Activated naive CD4-positive, alpha-beta T cell treated with anti-CD3 and anti-CD28 coated beads, Interleukin-2, amount 10 ng/mL, durations not matched to agents 7 days and 5 days (primary cell): ENCODE data around the gene TMEM255A.
"Not testable (repeated sequence)": the region's sequence is repeated elsewhere in the genome, so short reads cannot be mapped to it uniquely, and the experiment has no call there.

Source experiments
- CTCF ChIA-PET: fragments of 350-600 bp; sonication (Branson Sonifier 250); formaldehyde crosslinking; loops from one replicate; lab custom pipeline; 2021; ENCODE audit warnings: antibody characterized with exemption; lab: Charles Lee
- DNase-seq: peaks from one replicate; pipeline ENCODE4 v3.0.0-alpha.2; 2020
- H3K27ac Mint-ChIP-seq: one replicate; pipeline ENCODE4 v1.8.0; 2021; ENCODE audit warnings: mild to moderate bottlenecking, moderate library complexity, mixed read lengths
- H3K27me3 Mint-ChIP-seq: one replicate; pipeline ENCODE4 v1.8.0; 2021; ENCODE audit warnings: mild to moderate bottlenecking, mixed read lengths
- H3K36me3 Mint-ChIP-seq: one replicate; pipeline ENCODE4 v1.8.0; 2021; ENCODE audit warnings: mixed read lengths
- H3K4me1 Mint-ChIP-seq: one replicate; pipeline ENCODE4 v1.8.0; 2021; ENCODE audit warnings: mixed read lengths
- H3K4me3 Mint-ChIP-seq: one replicate; pipeline ENCODE4 v1.8.0; 2021; ENCODE audit warnings: mild to moderate bottlenecking, moderate library complexity, mixed read lengths
- H3K9me3 Mint-ChIP-seq: one replicate; pipeline ENCODE4 v1.8.0; 2021; ENCODE audit warnings: mixed read lengths

TMEM255A gene

DNA sequence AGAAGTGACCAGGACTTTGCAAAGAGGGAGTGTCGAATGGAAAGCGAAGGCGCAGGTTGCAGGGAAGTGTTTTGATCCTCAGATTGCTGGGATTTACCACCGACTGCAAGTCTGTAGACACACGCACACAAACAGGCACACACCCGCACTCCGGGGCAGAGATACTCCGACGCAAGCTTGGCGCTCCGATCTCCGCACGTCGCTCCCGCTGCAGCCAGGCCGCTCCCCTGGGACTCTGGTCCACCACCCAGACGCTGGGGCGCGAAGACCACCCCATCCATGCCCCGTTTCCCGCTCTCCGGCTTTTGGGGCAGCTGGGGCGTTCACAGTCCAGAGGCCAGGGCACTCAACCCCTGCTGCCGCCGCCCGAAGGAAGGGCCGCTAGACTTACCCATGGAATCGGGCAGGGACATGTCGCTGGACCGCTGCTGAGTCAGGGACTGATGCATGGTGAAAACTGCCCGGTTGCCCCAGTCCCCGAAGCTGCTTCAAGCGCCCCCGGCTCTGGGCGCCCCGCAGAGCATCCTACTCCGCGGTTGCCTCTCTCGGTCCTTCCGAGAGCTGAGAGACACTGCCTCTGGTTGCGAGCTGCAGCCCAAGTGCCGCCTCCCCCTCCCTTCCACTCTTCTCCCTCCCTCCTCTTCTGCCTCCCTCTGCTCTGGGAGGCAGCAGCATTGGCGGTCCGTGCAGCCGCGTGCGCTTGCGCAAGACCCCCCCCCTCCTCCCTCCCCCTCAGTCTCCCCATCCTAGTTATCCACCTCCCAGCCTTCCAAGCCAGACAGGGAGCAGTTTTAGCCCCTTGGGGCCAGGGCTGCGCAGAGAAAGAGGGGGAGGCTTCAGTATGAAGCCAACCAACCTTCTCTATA is at the start of gene TMEM255A:
Gene TMEM255A, minus strand, starts transcription at position 601 of the 866 bp plus-strand sequence. Its CDS starts 152 bp downstream, at position 449.
- H3K9me3 Mint-ChIP-seq: no peaks in the 10 kb centered on the region
- no peaks in the 10 kb centered on the region for H3K36me3 Mint-ChIP-seq
- CTCF ChIA-PET: no interaction called here
- peak; percentile 21 for DNase-seq
- peaks cover 30% of the 10 kb centered on the region for H3K4me1 Mint-ChIP-seq
- peak within 1 kb of the TSS; percentile 75 for H3K4me3 Mint-ChIP-seq
- H3K27me3 Mint-ChIP-seq: peaks cover 71% of the 10 kb centered on the region
- H3K27ac Mint-ChIP-seq: no peak within 1 kb of the TSS

DNA sequence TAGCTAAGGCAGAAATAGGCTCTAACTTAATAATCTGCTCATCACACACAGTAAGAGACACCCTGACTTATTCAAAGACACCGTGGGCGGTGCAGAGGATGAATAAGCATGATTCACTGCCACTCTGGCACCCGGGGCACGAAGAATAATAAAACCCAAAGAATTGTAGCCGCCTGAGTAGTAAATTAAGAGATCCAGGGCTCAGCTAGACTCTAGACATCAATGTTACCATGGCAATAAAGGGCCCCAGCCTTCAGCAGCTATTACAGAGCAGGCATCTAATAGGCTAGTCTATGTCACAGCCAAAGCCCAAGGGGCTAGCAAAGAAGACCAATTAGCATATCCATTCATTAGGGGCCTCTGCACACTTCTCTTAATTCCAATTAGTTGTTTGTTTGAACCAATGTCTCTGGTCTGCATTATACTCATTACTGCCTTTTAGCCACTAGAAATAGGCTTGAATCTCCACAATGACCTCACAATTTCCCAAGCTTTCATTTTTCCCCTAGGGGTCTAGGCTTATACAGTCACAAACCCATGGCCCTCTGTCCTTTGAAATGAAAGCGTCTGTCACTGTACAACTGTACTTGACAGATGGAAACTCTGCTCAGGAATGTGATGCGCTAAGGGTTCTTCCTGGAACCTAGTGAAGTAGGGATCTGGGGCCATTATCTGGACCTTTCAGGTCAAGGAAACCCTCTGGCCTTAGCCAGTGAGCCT is 47.6 kb upstream of the TMEM255A start:
- CTCF ChIA-PET: no interaction called here
- H3K27ac Mint-ChIP-seq: no peak overlapping the region
- H3K36me3 Mint-ChIP-seq: no peaks in the 10 kb centered on the region
- no peak for DNase-seq
- no peak overlapping the region for H3K4me3 Mint-ChIP-seq
- H3K27me3 Mint-ChIP-seq: no peaks in the 10 kb centered on the region
- no peaks in the 10 kb centered on the region for H3K9me3 Mint-ChIP-seq
- H3K4me1 Mint-ChIP-seq: no peaks in the 10 kb centered on the region

DNA sequence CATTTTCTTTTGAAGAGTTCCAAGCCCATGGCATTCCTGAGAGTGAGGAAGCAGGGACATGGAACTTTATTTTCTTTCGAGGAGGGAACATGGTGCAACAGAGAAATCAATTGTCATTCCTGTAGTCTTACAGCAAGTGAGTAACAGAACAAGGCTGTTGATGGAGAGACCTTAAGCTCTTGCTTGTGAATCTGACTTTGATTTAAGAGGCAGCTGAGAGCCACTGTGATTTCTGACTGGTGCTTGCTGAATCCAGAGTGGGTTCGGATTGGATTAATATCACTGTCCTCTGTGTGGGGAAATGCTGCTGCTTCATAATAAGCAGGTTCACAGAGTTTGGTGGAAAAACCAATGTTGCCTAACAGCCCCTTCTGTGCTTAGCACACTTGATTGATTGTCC is 45.9 kb upstream of the TMEM255A start:
- no peaks in the 10 kb centered on the region for H3K36me3 Mint-ChIP-seq
- no peaks in the 10 kb centered on the region for H3K4me1 Mint-ChIP-seq
- H3K9me3 Mint-ChIP-seq: no peaks in the 10 kb centered on the region
- CTCF ChIA-PET: interaction anchor here (0.6 kb wide), 1 partner anchor 630 kb away, joined by 3 read pairs; no protein-coding TSS in a partner anchor
- H3K4me3 Mint-ChIP-seq: no peak overlapping the region
- no peak overlapping the region for H3K27ac Mint-ChIP-seq
- no peaks in the 10 kb centered on the region for H3K27me3 Mint-ChIP-seq
- no peak for DNase-seq

DNA sequence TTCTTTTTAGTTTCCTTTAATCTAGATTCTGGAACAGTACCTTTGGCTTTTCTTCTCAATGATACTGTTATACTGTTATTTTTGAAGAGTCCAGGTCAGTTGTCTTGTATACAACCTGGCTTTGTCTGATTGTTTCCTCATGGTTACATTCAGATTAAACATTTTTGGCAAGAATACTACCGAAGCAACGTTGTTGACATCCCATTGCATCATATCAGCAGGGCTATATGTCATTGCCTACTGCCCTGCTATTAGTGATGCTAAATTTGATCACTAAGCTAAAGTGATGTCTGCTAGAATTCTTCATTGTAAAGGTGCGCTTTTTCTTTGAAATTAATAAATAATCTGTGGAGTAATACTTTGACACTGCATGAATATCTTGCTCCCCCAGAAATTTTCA is 44.8 kb upstream of the TMEM255A start:
- Mint-ChIP-seq H3K9me3 (no peaks in the 10 kb centered on the region), H3K36me3 (no peaks in the 10 kb centered on the region), H3K4me3 (no peak overlapping the region), H3K27ac (no peak overlapping the region), H3K4me1 (no peaks in the 10 kb centered on the region), H3K27me3 (no peaks in the 10 kb centered on the region)
- DNase-seq: no peak
- CTCF ChIA-PET: no interaction called here

GRCh38 chrX:120350450-120351138 is 39.3 kb upstream of the TMEM255A start:
- DNase-seq: no peak
- H3K4me1 Mint-ChIP-seq: no peaks in the 10 kb centered on the region
- no peaks in the 10 kb centered on the region for H3K27me3 Mint-ChIP-seq
- H3K36me3 Mint-ChIP-seq: no peaks in the 10 kb centered on the region
- CTCF ChIA-PET: interaction anchor here (0.6 kb wide), 1 partner anchor 110 kb away, joined by 3 read pairs; no protein-coding TSS in a partner anchor
- no peak overlapping the region for H3K27ac Mint-ChIP-seq
- peaks cover 2% of the 10 kb centered on the region for H3K9me3 Mint-ChIP-seq
- H3K4me3 Mint-ChIP-seq: no peak overlapping the region

GRCh38 chrX:120344566-120344965 is 33.3 kb upstream of the TMEM255A start:
- H3K9me3 Mint-ChIP-seq, H3K4me3 Mint-ChIP-seq, H3K36me3 Mint-ChIP-seq, CTCF ChIA-PET: not testable (repeated sequence)
- Mint-ChIP-seq H3K27me3 (peaks cover 10% of the 10 kb centered on the region), H3K27ac (peak overlapping the region; percentile 52), H3K4me1 (peaks cover 16% of the 10 kb centered on the region)
- peak; percentile 47 for DNase-seq

DNA sequence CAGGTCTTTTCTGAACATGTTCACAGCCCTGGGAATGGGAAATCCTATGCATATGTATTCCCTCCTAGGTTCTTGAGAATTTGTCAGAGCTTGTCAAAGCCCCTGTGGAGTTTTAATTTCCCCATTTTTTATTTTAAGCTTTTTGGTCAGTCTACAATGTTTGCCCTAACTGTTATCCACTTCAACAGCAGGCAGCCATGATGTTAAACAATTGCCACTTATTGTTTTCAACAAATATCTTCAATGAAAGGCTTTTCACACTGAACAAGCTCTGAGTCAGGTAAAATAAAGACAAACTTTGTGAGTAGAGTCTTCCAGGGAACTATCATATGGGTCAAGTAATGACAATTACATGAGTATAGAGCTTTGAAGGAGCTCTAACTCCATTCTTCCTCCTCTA is 25.6 kb upstream of the TMEM255A start:
- Mint-ChIP-seq H3K27ac (no peak overlapping the region), H3K4me3 (no peak overlapping the region), H3K4me1 (no peaks in the 10 kb centered on the region), H3K36me3 (no peaks in the 10 kb centered on the region), H3K9me3 (peaks cover 5% of the 10 kb centered on the region), H3K27me3 (peaks cover 4% of the 10 kb centered on the region)
- CTCF ChIA-PET: no interaction called here
- DNase-seq: no peak

GRCh38 chrX:120335289-120335688 is 24.0 kb upstream of the TMEM255A start:
- Mint-ChIP-seq H3K27me3 (no peaks in the 10 kb centered on the region), H3K4me1 (no peaks in the 10 kb centered on the region), H3K36me3 (no peaks in the 10 kb centered on the region), H3K9me3 (peaks cover 5% of the 10 kb centered on the region), H3K27ac (no peak overlapping the region), H3K4me3 (no peak overlapping the region)
- no peak for DNase-seq
- CTCF ChIA-PET: no interaction called here

- Mint-ChIP-seq H3K36me3 (no peaks in the 10 kb centered on the region), H3K4me3 (no peak overlapping the region), H3K27ac (no peak overlapping the region), H3K9me3 (peaks cover 5% of the 10 kb centered on the region), H3K27me3 (no peaks in the 10 kb centered on the region), H3K4me1 (no peaks in the 10 kb centered on the region)
- DNase-seq: no peak
- CTCF ChIA-PET: no interaction called here
These were observed 23.3 kb upstream of the TMEM255A start for GRCh38 chrX:120334603-120335002.

DNA sequence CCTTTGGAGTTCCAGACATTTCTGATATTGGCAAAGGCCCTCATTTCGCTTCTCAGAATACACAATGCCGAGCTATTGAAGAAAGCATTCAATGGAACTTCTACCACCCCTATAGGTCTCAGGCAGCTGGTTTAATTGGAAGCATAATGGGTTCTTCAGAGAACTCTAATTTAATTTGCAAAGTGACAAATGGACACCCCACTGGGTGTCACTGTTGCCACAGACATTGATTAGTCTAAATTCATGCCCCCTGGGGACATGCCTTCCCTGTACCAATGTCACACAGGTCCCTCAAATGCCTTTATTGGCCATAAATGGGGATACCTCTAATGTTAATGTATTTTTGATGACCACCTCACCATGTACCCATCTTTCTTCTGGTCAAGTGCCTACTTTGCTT is 22.9 kb upstream of the TMEM255A start:
- no peaks in the 10 kb centered on the region for H3K36me3 Mint-ChIP-seq
- H3K9me3 Mint-ChIP-seq: peaks cover 5% of the 10 kb centered on the region
- CTCF ChIA-PET: interaction anchor here (0.6 kb wide), 1 partner anchor 43 kb away, joined by 3 read pairs; no protein-coding TSS in a partner anchor
- H3K4me1 Mint-ChIP-seq: no peaks in the 10 kb centered on the region
- H3K27me3 Mint-ChIP-seq: no peaks in the 10 kb centered on the region
- H3K27ac Mint-ChIP-seq: no peak overlapping the region
- peak; percentile 28 for DNase-seq
- no peak overlapping the region for H3K4me3 Mint-ChIP-seq

- no peaks in the 10 kb centered on the region for H3K27me3 Mint-ChIP-seq
- no peaks in the 10 kb centered on the region for H3K4me1 Mint-ChIP-seq
- H3K27ac Mint-ChIP-seq: no peak overlapping the region
- H3K36me3 Mint-ChIP-seq: no peaks in the 10 kb centered on the region
- DNase-seq: no peak
- no peak overlapping the region for H3K4me3 Mint-ChIP-seq
- CTCF ChIA-PET: no interaction called here
- no peaks in the 10 kb centered on the region for H3K9me3 Mint-ChIP-seq
These were observed 21.1 kb upstream of the TMEM255A start for GRCh38 chrX:120332394-120332793.

GRCh38 chrX:120331116-120331515 is 19.9 kb upstream of the TMEM255A start:
- H3K4me1 Mint-ChIP-seq: no peaks in the 10 kb centered on the region
- no peaks in the 10 kb centered on the region for H3K9me3 Mint-ChIP-seq
- DNase-seq: no peak
- CTCF ChIA-PET: no interaction called here
- no peaks in the 10 kb centered on the region for H3K27me3 Mint-ChIP-seq
- no peak overlapping the region for H3K4me3 Mint-ChIP-seq
- no peaks in the 10 kb centered on the region for H3K36me3 Mint-ChIP-seq
- no peak overlapping the region for H3K27ac Mint-ChIP-seq

DNA sequence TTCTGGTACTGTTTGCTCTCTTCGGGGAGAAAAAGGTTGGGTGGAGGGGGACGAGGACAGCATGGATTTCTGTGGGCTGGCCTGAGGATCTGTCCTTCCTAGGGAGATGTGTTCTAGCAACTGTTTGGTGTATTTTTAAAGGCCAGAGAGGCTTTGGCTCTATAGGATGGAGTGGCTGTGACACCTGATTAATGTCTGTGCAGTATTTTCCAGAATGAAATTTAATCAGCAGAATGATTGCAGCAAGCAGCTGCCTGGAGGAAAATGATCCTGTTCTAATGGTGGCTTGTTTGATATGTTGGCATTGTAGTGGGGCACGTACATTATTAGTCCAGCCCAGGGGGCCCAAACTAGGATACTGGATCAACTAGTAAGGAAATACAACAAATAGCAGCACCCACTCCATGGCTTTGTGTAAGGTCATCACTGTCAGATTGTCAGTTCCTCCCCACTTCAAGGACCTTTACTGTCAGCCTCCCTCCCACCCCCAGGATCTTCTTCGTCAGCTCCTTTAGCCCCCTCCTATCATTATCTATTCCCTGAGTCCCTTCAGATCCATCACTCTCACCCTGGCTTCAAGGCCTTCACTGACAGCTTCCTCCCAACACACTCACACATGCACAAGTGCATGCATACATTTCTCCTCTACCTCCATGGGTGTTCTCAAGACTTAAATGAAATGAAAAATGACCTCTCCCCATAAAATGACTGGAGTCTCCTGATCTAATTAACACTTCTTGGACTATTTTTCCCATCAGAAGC is 10.4 kb upstream of the TMEM255A start:
- Mint-ChIP-seq H3K9me3 (no peaks in the 10 kb centered on the region), H3K4me3 (no peak overlapping the region), H3K27ac (no peak overlapping the region), H3K36me3 (no peaks in the 10 kb centered on the region), H3K27me3 (peaks cover 21% of the 10 kb centered on the region), H3K4me1 (no peaks in the 10 kb centered on the region)
- CTCF ChIA-PET: no interaction called here
- DNase-seq: no peak

GRCh38 chrX:120318411-120318810 is 7.2 kb upstream of the TMEM255A start:
- Mint-ChIP-seq H3K27ac (no peak overlapping the region), H3K9me3 (no peaks in the 10 kb centered on the region), H3K36me3 (no peaks in the 10 kb centered on the region), H3K27me3 (peaks cover 31% of the 10 kb centered on the region), H3K4me3 (no peak overlapping the region), H3K4me1 (no peaks in the 10 kb centered on the region)
- DNase-seq: no peak
- CTCF ChIA-PET: interaction anchor here (0.7 to 0.8 kb wide), 2 partner anchors 9 to 22 kb away, joined by 3 read pairs; no protein-coding TSS in a partner anchor
